GM19397 (cell line): ENCODE measurements around the gene SLC13A3.
"Not testable (repeated sequence)": the region's sequence is repeated elsewhere in the genome, so short reads cannot be mapped to it uniquely, and the experiment has no call there.

Experiments
- ATAC-seq: cut with Tn5 transposase; IDR thresholded peaks from one replicate; pipeline ENCODE4 v1.9.1; 2021; ENCODE audit warnings: mild to moderate bottlenecking, moderate library complexity; ENCODE audit not compliant: unreplicated experiment

Gene SLC13A3

DNA sequence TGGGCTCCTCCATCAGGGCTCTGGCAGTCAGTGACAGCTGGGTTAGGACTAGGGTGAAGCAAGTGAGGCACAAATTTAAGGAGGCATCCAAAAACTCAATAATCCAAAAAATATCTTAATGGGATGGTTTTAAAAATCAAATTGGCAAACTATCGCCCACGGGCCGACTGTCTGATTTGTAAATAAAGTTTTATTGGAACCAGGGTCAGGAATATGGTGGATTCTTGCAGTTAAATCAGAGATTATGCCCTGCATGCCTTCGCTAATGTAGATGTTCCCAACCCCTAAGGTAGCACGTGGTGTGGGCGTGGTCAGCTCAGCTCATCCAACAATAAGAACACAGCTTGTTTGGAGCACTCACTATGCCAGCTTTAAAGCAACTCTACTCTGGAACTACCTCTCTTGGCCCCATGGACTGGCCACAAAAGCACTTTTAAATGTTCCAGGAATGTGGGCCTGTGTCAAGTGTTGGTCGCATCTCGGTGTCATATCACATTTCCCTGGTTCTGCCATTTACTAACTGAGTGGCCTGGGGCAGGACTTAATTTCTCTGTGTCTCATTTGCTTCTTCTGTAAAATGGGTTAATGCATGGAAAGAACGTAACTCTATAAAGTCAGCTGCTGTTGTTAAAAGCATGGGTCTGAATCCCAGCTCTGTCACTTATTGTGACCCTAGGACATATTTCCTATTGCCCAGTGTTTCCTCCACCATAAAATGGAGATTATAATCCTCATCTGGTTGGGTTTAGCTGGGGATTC, 31.0 kb upstream of the SLC13A3 start:
- no peak for ATAC-seq

DNA sequence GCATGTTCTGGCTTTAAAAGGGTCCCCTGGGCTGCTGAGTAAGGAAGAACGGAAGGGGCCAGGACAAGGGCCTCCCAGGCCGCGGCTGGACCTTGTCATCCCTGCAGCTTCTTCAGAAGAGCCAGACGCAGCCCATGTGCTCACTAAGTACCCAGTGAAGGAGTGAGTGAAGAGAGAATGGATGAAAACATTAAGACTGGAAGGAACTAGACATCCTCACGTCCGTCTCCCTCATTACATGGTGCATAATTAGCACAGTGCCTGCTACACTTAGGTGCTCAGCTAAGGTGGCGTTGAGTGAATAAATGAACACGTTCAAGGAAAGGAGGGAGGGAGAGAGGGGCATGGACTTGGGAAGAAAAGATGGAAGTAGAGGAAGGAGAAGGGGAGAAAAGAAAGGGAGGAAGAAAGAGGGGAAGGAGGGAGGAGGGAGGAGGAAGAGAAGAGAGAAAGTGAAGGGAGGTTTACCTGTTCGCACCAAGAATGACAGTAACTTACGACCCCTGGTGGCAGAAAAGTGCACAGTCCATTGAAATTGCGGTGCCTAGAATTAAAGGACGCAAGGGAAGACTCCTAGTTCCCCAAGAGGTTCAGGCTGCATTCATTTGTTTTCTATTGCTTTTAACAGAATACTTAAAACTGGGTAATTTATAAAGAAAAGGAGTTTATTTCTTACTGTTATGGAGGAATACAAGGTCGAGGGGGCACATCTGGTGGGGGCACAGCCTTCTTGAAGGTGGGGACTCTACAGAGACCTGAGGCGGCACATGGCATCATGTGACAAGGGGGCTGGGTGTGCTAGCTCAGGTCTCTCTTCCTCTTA, 30.0 kb upstream of the SLC13A3 start:
- ATAC-seq = no peak

DNA sequence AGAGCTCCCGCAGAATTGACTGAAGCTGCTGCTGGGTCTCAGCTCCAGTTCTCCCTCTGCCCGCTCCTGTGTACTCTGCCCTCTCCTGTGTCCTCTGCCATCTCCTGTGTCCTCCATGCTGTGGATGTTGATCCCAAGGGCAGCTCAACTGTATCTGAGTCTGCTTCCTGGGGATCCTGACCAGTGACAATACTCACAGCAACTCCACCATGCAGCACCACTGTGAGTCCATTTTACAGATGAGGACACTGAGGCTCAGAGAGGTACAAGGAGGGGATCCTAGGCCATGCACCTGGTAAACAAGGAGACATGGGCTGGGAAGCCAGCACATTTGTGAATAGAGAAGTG, 29.4 kb upstream of the SLC13A3 start:
- no peak for ATAC-seq

DNA sequence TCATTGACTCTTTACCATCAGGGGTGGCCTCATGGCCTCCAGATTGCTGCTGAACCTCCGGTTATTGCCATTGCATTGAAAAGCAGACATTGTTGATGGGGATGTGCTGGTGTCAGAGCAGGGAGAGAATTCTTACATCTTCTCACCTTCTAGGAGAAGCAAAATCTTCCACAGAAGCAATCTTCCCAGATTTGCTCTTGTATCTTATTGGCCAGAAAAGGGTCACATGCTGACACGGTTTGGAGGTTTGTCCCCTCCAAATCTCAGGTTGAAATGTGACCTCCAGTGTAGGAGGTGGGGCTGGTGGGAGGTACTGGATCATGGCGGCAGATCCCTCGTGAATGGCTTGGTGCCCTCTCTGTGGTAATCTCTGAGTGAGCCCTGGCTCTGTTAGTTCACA, 27.3 kb upstream of the SLC13A3 start:
- ATAC-seq = no peak

DNA sequence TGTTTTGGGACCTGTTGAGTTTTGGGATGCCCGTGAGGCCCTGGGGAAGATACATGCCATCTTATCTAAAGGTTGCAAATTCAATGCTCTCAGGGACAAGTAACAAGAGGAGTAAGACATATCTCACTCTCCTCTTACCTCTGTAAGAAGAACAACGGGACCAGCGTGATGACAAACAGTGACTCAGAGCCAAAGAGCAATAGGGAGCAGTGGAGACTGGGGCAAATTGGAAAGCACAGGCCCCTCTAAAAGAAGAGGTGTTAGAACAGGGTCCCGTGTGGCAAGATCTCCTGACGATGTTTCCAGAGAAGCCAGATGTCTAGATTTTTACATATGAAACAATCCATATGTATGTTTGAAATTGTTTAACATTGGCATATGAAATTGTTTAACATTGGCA, 26.3 kb upstream of the SLC13A3 start:
- no peak for ATAC-seq

DNA sequence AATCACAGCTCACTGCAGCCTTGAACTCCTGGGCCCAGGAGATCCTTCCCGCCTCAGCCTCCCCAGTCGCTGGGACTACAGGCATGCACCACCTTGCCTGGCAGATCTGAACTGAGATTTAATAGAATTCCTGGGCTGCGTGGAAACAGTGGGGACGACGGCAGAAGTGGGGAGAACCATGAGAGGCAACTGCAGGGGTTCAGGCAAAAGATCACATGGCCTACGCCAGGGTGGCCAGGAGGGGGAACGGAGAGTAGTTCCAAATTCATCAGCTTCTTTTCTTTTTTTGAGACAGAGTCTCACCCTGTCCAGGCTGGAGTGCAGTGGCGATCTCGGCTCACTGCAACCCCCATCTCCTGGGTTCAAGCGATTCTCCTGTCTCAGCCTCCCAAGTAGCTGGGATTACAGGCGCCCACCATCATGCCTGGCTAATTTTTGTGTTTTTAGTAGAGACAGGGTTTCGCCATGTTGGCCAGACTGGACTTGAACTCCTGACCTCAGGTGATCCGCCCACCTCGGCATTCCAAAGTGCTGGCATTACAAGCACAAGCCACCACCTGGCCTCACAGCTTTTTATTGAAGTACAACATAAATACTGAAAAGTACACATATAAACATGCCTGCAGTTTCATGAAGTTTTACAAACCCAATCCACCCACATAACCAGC, 25.5 kb upstream of the SLC13A3 start:
- ATAC-seq = not testable (repeated sequence)

DNA sequence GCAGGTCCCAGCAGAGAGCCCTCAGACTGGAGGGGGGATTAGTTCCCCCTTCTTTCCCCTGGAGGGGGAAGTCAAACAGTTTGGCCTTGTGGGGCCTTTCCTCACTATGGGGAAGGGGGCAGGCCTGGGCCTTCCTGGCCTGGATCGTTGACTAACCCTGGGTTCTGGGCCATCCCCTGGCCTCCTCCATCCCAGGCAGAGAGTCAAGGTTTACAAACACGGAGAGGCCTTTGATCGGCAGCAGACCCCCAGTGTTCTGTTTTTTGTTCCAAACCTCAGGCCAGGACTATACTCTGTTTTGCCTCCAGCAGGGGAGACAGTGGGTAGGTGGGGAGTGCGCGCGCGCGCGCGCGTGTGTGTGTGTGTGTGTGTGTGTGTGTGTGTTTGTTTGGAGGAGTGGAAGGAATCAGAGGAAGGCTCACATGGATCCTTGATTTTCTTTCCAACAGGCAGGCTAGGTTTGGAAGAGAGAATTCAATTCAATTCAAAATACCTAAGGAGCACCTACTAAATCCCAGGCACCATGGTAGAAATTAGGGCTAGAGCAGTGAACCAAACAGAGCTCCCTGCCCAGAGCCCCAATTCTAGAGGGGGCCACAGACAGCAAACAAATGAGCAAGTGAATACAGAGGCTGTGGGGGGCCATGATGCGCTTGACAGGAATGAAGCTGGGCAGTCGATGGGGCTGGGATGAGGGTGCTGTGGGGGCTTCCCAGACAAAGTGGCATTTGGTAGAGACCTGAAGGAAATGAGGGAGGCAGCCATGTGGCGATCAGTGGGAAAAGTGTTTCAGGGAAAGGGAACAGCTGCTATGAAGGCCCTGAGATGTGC, 23.2 kb upstream of the SLC13A3 start:
- no peak for ATAC-seq

DNA sequence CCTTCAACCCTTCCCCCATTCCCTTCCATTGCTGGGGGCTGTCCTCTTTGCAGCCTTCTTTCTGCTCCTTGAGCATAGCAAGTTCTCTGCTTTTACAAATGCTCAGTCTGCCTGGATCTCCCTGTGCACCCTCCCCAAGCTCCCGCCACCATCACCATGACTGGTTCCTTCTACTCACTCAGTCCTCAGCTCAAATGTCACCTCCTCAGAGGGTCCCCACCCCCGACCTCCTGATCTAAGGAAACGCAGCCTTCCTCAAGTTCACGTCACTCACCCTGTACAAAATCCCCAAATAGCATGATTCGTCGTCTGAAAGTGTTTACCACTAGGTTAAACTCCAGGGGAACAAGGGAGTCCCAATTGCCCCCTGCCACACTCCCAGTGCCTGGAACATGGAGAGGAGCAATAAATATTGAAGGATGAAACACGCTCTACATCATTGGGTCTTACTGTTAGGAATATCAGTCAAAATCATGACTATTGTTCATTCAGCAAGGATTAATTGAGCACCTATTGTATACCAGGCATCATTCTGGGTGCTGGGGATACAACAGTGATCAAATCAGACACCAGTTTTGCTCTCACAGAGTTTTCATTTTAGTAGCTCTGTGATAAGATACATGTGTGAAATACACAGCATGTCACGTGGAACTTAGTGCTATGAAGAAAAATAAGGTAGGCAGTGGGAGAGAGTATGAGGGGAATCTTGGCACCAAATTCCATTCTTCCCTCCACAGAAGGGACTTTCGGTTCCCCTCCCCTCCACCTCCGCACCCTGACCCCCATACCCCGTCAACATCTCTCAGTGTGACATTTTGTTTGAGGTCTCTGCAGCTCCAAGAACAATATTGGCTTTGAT, 22.4 kb upstream of the SLC13A3 start:
- ATAC-seq = no peak

DNA sequence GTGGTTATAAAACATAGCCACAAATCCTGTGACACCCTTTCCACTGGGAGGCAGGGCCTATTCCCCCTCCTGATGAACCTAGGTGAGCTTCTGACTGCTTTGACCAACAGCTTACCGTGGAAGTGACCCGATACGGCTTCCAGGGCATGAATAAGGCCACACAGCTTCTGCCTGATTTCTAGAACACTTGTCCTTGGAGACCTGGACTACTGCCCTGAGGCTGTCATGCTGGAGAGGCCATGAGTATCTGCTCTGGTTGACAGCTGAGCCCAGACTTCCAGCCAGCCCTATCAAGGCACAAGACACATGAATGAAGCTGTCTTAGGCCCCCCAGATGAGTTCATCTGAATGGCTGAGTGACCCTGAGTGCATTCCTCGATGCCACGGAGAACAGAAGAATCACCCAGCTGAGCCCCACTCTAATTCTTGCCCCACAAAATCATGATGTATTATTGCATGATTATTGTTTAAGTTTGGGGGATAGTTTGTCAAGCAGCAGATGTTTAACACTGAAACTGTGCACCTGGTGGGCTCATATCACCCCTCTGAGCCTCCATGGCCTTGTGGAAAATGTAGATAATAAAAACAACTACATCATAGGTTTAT, 21.4 kb upstream of the SLC13A3 start:
- ATAC-seq = no peak

DNA sequence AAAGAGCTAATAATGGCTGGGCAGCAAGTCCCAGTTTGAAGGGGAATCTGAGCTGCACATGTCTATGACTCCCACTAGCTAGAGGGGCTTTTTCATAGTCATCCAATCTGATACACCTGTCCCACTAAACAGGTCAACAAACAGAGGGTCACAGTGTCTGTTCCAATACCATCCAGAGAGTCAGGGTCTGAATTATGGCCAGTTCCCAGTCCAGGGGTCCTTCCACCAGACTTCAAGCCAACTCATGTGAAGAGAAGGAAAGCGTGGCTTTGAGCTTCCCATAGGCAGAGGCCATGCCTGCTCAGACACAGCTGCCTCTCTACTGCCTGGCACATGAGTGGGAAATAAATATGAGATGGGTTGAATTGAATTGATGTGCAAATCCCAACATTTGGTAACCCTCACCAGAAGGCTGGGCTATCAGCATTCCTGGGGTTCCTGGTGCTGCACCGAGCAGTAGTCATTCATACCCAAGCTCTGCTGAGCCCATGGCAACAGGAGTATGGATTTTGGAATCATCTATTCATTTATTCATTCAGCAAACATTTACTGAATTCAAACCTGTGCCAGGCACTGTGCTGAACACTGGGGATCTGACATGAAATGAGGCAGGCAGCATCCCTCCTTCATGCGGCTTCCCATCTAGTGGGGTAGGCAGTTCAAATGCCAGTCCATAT, 20.7 kb upstream of the SLC13A3 start:
- no peak for ATAC-seq

DNA sequence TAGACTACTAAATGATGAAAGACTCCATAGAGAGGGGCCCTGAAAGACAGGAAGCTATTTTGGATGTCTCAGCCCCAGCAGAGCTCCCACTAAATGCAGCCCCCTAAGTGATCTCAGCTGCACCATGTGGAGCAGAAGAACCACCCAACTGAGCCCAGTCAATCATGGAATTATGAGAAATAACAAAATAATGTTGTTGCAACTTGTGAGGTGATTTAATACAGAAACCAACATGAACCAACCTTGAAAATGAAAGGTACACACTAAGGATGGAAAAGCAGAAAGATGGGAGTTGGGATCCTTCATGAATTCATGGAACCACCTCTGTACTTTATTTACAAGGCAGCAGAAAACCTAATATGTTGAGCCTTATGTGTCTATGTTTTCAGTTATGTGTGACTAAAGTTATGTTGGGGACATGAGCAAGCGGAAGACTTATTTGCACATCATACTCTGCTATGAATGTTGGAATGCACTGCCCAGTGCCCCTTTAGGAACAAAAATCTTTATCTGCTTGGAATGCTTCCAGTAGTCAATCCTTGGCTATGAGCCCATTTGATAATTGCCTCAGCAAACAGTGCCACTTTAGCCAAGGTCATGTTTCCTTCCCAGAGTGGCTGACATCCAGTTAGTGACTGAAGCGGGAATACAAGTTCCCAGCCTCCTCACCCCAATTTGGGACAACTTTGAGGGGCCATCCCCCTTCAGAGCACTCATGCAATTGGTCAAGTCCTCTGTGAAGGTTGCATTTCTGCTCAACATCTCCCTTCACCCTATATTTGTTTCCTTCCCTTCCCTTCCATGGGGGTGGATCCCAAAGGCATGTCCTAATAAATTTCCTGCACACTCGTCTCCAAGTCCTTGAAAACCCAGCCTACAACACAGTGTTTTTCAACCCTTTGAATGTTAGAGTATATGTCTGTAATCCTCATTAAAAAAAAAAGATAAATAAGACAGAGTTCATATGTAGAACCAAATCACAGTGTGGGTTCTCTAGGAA, 19.6 kb upstream of the SLC13A3 start:
- no peak for ATAC-seq

DNA sequence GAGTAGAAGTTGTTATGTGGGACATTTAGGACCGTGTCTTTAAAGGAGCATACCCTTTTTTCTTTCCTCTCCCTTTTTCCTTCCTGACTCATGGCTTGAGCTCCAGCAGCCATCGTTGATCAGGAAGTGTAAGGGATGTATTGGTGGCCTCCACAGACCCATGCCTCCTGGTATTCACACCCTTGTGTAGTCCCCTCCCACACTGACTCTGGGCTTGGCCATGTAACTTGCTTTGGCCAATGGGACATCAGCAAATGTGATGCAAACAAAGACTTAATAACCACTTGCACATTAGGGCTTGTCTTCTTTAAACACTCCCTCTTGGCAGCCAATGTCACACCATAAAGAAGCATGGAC, 18.9 kb upstream of the SLC13A3 start:
- no peak for ATAC-seq

DNA sequence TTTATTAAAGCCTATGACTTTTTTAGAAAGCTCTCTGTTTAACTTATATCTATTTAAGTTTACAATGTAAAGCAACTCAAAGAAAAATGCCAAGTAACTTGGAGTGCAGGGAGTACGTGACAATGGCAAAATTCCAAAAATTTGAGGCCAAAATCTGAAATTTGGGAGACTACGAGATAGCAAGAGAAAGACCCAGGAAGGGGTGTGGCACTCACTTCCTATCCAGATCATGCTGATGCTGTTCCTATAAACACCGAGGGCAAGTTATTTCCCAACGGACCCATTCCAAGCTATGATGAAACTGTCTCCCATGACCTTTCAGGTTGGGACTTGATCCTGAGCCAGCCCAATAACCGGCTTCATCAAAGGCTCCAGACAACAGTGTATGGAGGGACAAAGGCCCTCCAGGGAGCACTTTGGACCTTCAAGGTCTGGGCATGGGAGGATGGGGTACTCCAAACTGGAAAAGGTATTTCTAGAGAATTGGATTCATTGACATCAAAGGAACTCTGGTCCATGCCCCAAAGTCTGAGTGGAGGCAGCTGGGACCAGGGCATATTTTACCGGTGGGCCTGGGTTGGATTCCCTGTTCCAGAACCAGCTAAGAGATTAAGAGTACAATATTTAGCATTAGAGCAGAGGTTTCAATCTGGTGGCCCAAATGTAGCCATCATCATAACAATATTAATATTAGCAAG, 15.7 kb upstream of the SLC13A3 start:
- no peak for ATAC-seq

DNA sequence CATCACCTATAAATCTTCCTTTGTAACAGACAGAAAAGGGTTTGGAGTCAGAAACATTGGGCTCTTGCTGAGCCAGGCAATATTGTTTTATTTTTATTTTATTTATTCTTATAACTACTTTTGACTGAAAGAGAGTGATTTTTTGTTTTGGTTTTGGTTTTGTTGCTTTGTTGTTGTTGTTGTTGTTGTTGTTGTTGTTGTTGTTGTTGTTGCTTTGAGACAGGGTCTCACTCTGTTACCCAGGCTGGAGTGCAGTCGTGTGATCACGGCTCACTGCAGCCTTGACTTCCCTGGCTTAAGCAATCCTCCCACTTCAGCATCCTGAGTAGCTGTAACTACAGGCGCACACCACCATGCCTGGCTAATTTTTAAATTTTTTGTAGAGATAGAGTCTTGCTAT, 15.0 kb upstream of the SLC13A3 start:
- ATAC-seq = no peak

DNA sequence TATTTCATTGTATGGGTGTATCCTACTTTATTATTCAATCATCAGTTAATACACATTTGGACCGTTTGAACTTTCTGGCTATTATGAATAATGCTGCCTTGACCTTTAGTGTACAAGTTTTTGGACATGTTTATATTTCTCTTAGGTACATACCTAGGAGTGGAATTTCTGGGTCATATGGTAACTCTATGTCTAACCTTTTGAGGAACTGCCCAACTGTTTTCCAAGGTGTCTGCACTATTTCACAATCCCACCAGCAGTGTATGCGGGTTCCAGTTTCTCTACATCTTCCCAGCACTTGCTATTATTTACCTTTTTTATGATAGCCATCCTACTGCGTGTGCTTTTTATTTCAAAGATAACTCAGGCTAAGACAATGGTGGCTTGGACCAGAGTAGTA, 14.3 kb upstream of the SLC13A3 start:
- no peak for ATAC-seq

DNA sequence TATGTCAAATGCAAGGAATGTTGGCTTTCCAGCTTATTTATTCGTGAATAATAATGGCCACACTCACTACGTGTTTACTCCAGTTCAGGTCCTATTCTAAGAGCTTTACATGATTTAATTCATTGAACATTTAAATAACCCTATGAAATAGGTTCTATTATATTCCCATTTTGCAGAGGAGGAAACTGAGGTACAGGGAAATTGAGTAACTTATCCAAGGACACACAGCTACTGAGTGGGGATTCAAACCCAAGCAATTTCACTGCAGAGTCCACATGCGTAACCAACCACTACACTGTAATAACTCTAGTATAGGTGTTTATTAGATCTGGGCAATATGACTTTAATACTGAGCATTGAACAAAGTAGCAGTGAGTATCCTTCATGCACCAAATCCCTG, 12.3 kb upstream of the SLC13A3 start:
- ATAC-seq = no peak

DNA sequence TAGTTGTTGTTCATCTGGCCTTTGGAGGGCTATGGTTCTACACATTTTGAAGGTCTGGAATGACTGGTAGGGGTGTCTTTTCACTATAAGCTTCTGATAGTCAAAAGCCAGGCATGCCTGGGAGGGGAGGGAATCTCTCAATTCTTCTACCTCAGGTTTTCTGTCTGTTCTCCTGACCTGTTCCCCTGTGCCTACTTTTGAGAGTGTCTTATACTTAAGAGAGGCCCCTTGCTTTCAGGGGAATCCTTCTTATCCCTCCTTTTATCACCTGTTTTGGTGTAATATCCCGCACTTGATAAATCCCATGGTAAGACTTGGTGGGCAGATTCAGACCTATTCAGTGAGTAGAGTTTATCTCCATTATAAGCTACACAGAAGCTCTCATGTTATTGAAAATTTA, 10.4 kb upstream of the SLC13A3 start:
- no peak for ATAC-seq
